ENCODE measurements around the gene ZFP36L1. TPM values are rescaled to one million over a fixed set of nuclear protein-coding genes. Genes with fewer than 3 reads are reported as not detected.

ZFP36L1 gene
- total and polyA plus RNA-seq, 2 of the 13 experiments (the other 11 are each of a cell fraction or from before 2014, with no cell fraction given) = 7.4 to 10.2 TPM

DNA sequence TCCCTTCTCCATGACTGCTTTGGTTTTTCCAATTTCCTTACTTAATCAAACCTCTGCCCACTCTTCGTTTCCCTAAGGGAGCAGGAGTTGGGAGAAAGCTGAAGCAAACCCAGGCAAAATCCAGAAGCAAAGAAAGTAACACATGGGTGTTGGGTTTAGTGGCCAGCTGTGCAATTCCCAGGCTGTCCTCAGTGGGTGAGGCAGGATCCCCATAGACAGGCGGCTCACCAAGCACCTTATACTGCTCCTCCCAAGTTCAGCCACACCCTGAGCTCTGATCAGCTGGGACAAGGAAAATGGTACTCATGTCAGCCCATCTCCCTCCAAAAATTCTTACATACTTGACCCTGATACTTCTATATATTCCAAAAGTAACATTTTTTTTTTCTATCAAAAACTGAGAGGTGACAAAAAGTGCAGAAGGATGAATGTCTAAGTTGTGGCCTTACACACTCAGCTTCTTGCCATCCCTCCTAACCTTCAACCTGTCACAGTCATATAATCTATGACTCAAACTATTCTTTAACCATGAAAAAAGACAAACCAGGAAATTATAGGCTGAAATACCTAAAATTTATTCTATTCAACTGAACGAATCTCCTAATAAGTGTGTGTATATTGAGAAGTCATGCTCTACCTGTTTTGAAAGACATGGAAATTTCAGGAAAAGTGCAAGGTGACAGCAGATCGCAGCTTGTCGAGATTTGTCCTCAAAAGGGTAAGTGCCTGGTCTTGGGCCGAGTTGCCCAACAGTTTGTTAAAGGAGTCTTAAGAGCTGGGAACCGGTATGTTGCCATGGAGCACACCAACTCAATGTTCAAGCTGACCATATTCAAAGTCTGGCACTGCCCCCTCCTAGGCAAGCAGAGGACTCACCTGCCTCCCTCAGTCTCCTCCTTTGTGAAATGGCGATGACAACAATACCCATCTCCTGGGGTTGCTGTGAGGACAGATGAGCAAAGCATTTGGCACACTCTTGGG is 17.6 kb upstream of the ZFP36L1 start:
- FAIRE-seq (no peak), DNase-seq (ENCODE audit: low spot score) (no peak), ATAC-seq (no peak)
- no peak overlapping the region for H3K4me2 ChIP-seq (ENCODE audit: low read depth, low read length)
- no peaks in the 10 kb centered on the region for H3K79me2 ChIP-seq (ENCODE audit: insufficient read depth, low read length)
- no peaks in the 10 kb centered on the region for H4K20me1 ChIP-seq (ENCODE audit: insufficient read depth, low read length)
- intact Hi-C loops (cut with micrococcal nuclease; ENCODE audit: unreplicated experiment) = loop anchor here (10.0 kb wide), 1 partner anchor 346 kb away; no protein-coding TSS in a partner anchor
- in situ Hi-C loops (cut with HindIII; ENCODE audit: extremely low pct_ligation_motif_present, low pct_unique_long_range_greater_than_20kb) = loop anchor here (25.0 kb wide), 1 partner anchor 1198 kb away; the partner anchor contains the start of genes ARG2 and PIGH
- POLR2A ChIA-PET = interaction anchor here (0.6 to 2.1 kb wide), 4 partner anchors 15 to 350 kb away, joined by 3 to 13 read pairs (median 4); partner anchors contain the start of gene ZFP36L1
- H3K9me3 ChIP-seq (ENCODE audit: low read length) = no peaks in the 10 kb centered on the region
- no peaks in the 10 kb centered on the region for H3K36me3 ChIP-seq (replicated peaks in 1 of 2; ENCODE audit: control insufficient read depth in 1 of 2, insufficient read depth in 2 of 2, low read length in 2 of 2)
- H3K9ac ChIP-seq (ENCODE audit: insufficient read depth, low read depth, low read length) = no peak overlapping the region
- no TSS peak for BruUV-seq (replicated peaks)
- CTCF ChIA-PET (ENCODE audit: low intra/inter-chr PET ratio, low total read pairs) = no interaction called here
- H3K4me3 ChIP-seq (replicated peaks in 1 of 3; ENCODE audit: insufficient read depth in 1 of 3, low read depth in 2 of 3, low read length in 3 of 3) = no peak overlapping the region
- H3K27ac ChIP-seq (ENCODE audit: extremely low read length, insufficient read depth, low read length) = no peak overlapping the region
- TF ChIP-seq ZFP36 (IDR thresholded peaks at IDR 0.05; ENCODE audit: borderline replicate concordance, low read depth, low read length, partially characterized antibody) (no peak), ZBTB21 (CRISPR knock-in tag; IDR thresholded peaks at IDR 0.05) (no peak), PCBP1 (IDR thresholded peaks at IDR 0.05; ENCODE audit: borderline replicate concordance, low read depth, low read length) (no peak), KAT2B (IDR thresholded peaks at IDR 0.05; ENCODE audit: borderline replicate concordance, low read depth, low read length) (no peak), GATA4 (IDR thresholded peaks at IDR 0.05; ENCODE audit: borderline replicate concordance, low read depth) (no peak), ZNF350 (CRISPR knock-in tag; IDR thresholded peaks at IDR 0.05; ENCODE audit: borderline replicate concordance, low read depth) (no peak), ZMAT3 (CRISPR knock-in tag; conservative IDR thresholded peaks at IDR 0.05) (no peak), ZNF746 (CRISPR knock-in tag; IDR thresholded peaks at IDR 0.05) (no peak), ZNF331 (CRISPR knock-in tag; IDR thresholded peaks at IDR 0.05) (no peak), ZSCAN9 (CRISPR knock-in tag; IDR thresholded peaks at IDR 0.05; ENCODE audit: borderline replicate concordance) (no peak), XRCC5 (optimal IDR thresholded peaks at IDR 0.05; ENCODE audit: low read length) (no peak)
- TF ChIP-seq, protein P1, sequence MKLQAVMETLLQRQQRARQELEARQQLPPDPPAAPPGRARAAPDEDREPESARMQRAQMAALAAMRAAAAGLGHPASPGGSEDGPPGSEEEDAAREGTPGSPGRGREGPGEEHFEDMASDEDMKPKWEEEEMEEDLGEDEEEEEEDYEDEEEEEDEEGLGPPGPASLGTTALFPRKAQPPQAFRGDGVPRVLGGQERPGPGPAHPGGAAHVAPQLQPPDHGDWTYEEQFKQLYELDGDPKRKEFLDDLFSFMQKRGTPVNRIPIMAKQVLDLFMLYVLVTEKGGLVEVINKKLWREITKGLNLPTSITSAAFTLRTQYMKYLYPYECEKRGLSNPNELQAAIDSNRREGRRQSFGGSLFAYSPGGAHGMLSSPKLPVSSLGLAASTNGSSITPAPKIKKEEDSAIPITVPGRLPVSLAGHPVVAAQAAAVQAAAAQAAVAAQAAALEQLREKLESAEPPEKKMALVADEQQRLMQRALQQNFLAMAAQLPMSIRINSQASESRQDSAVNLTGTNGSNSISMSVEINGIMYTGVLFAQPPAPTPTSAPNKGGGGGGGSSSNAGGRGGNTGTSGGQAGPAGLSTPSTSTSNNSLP (IDR thresholded peaks at IDR 0.05; ENCODE audit: low read depth, low read length) = no peak
- H3K4me1 ChIP-seq (ENCODE audit: insufficient read depth, low read length) = peaks cover 45% of the 10 kb centered on the region
- 70% methylated on average over 7 of the region's 8 CpGs for WGBS (ENCODE audit: low lambda C conversion rate)
- H3K27me3 ChIP-seq (ENCODE audit: control insufficient read depth in 1 of 2, insufficient read depth in 2 of 2, low read length in 2 of 2) = no peaks in the 10 kb centered on the region; a peak in 1 of 5 replicates
- H2AFZ ChIP-seq (ENCODE audit: low read length) = no peak overlapping the region

Measured in HepG2 (cell line).